H1 (cell line): ENCODE data around the gene SCGB1A1. TPM values are rescaled to one million over a fixed set of nuclear protein-coding genes. Genes with fewer than 3 reads are reported as not detected.

Source experiments
- CHD7 ChIP-seq: fragments of 300-600 bp; sonication (generic); IDR thresholded peaks from 2 replicates; pipeline ENCODE4 v1.7.1; 2012; ENCODE audit warnings: low read length, moderate library complexity, mild to moderate bottlenecking, inconsistent platforms; ENCODE audit not compliant: insufficient replicate concordance
- polyA plus RNA-seq, 7 experiments: library from polyadenylated mRNA; depleted of rRNA in 3 of 7; stranded (reverse) in 5 of 7; unstranded in 2 of 7; fragments of >200 nt in 5 of 7; fragments of 200-250 nt in 2 of 7; gene quantifications; 1 replicate in 5 of 7; 2 replicates in 1 of 7; 4 replicates in 1 of 7; pipeline versions ENCODE4 v1.2.1 to v1.2.3, GENCODE V29; 2011 to 2013; ENCODE audit warnings: missing spikeins in 2 of 7, mixed read lengths in 2 of 7
- total RNA-seq: library from RNA; stranded (reverse); fragmentation: NEBNext Ultra II Directional; extraction: Animal tissue kit (Norgen Biotek cat#: 25700); gene quantifications from 2 replicates; pipeline ENCODE4 v1.2.1, GENCODE V29; 2021

The SCGB1A1 gene
- total and polyA plus RNA-seq, 2 of the 8 experiments (the other 6 are each of a cell fraction or from before 2014, with no cell fraction given), result not detected

- TF ChIP-seq CHD7, result no peak
These were observed 17.0 kb upstream of the SCGB1A1 start (continued) for GRCh38 chr11:62401811-62402210.
